K562 (cell line): ENCODE results near the gene ZBTB8A. TPM values are rescaled to one million over a fixed set of nuclear protein-coding genes. Genes with fewer than 3 reads are reported as not detected.

Experiments
- ATAC-seq: fragments of 200-7000 bp; cut with Tn5 transposase; 3 replicates; pipeline ENCODE4 v1.9.1; 2020; ENCODE audit warnings: moderate library complexity
- BruUV-seq: library from RNA; stranded (reverse); fragments of 400-500 nt; replicated peaks from 2 replicates; lab custom pipeline; 2021; lab: Mats Ljungman, UMichigan
- CTCF ChIA-PET: fragments of 300-600 bp; formaldehyde crosslinking; extraction: SDS; loops from one replicate; lab custom pipeline; 2021; ENCODE audit warnings: low intra/inter-chr PET ratio; lab: Yijun Ruan, JAX
- POLR2A ChIA-PET: fragments of 300-600, 350-650 bp; sonication (Branson Sonifier 250); formaldehyde crosslinking; extraction: SDS; loops from one replicate; lab custom pipeline; 2021; ENCODE audit warnings: antibody characterized with exemption, inconsistent platforms; lab: Yijun Ruan, JAX
- DNase-seq, 4 experiments: peaks; one replicate each; pipeline versions ENCODE4 v3.0.0 to v3.0.0-alpha.2; 2011 to 2018; ENCODE audit warnings: low spot score in 3 of 4, mixed read lengths in 3 of 4; ENCODE audit errors: extremely low read depth in 1 of 4
- FAIRE-seq: peaks from 2 replicates; lab custom pipeline; 2011; peaks lifted over from hg19 to GRCh38; lab: Jason Lieb, UNC
- H2AFZ ChIP-seq: 2 replicates; pipeline ENCODE4 v1.6.0; 2011; ENCODE audit warnings: low read depth, low read length, control low read depth, inconsistent platforms
- H3K27ac ChIP-seq: fragments of 200-600 bp; 3 replicates; pipeline ENCODE4 v1.8.0; 2011; ENCODE audit warnings: low read depth, mild to moderate bottlenecking, control low read depth, inconsistent platforms, low read length, moderate library complexity, mixed read lengths; ENCODE audit errors: extremely low read depth
- H3K27me3 ChIP-seq, 2 experiments: fragments of 300-600 bp in 1 of 2; 2 replicates in 1 of 2; 3 replicates in 1 of 2; pipeline versions ENCODE4 v1.6.0 to v1.8.0; 2011; ENCODE audit warnings: inconsistent platforms in 2 of 2, low read length in 2 of 2, mild to moderate bottlenecking in 1 of 2, mixed read lengths in 1 of 2, moderate library complexity in 1 of 2; ENCODE audit not compliant: control insufficient read depth in 2 of 2, insufficient read depth in 2 of 2
- H3K36me3 ChIP-seq: fragments of 300-600 bp; 3 replicates; pipeline ENCODE4 v1.8.0; 2011; ENCODE audit warnings: mild to moderate bottlenecking, low read length, inconsistent platforms; ENCODE audit not compliant: control insufficient read depth, insufficient read depth
- H3K4me1 ChIP-seq, 2 experiments: fragments of 200-600 bp in 1 of 2; replicated peaks in 1 of 2; 2 replicates in 1 of 2; 3 replicates in 1 of 2; pipeline versions ENCODE4 v1.5.1 to v1.8.0; 2011; ENCODE audit warnings: inconsistent platforms in 2 of 2, low read length in 2 of 2, mild to moderate bottlenecking in 1 of 2, mixed read lengths in 1 of 2, moderate library complexity in 1 of 2; ENCODE audit not compliant: control insufficient read depth in 2 of 2, insufficient read depth in 2 of 2
- H3K4me2 ChIP-seq: 2 replicates; pipeline ENCODE4 v1.6.1; 2011; ENCODE audit warnings: low read length, control low read depth, inconsistent platforms, mixed read lengths; ENCODE audit not compliant: insufficient read depth
- H3K4me3 ChIP-seq: fragments of 200-600 bp; sonication (generic), shearing (Covaris generic); 2 replicates; pipeline ENCODE4 v1.5.1; 2016; ENCODE audit warnings: control low read depth, inconsistent platforms
- H3K79me2 ChIP-seq: fragments of 200-600 bp; 3 replicates; pipeline ENCODE4 v1.8.0; 2011; ENCODE audit warnings: low read length, inconsistent platforms; ENCODE audit not compliant: control insufficient read depth, insufficient read depth
- H3K9ac ChIP-seq, 2 experiments: 2 replicates each; pipeline versions ENCODE4 v1.6.0 to v1.6.1; 2011; ENCODE audit warnings: low read depth in 2 of 2, low read length in 2 of 2, control low read depth in 1 of 2, inconsistent platforms in 1 of 2, mild to moderate bottlenecking in 1 of 2, mixed read lengths in 1 of 2; ENCODE audit not compliant: insufficient read depth in 1 of 2
- H3K9me1 ChIP-seq: one replicate; pipeline ENCODE4 v1.6.0; 2011; ENCODE audit warnings: inconsistent platforms, mild to moderate bottlenecking, low read length, moderate library complexity; ENCODE audit not compliant: control insufficient read depth, insufficient read depth
- H3K9me3 ChIP-seq: replicated peaks from 2 replicates; pipeline ENCODE4 v1.5.1; 2011; ENCODE audit warnings: low read depth, low read length, inconsistent platforms; ENCODE audit not compliant: control insufficient read depth, insufficient read depth
- H4K20me1 ChIP-seq: replicated peaks from 2 replicates; pipeline ENCODE4 v1.6.1; 2011; ENCODE audit warnings: low read length, inconsistent platforms, mixed read lengths; ENCODE audit not compliant: control insufficient read depth, insufficient read depth
- BCOR ChIP-seq: fragments of 450-650 bp; IDR thresholded peaks from 2 replicates; pipeline ENCODE4 v1.6.1; 2016
- DIDO1 ChIP-seq: fragments of 450-650 bp; IDR thresholded peaks from 2 replicates; pipeline ENCODE4 v1.6.1; 2016; ENCODE audit warnings: low read depth, missing biosample characterization, missing genetic modification characterization
- ETV5 ChIP-seq: sonication (generic); formaldehyde crosslinking; IDR thresholded peaks from 2 replicates; pipeline ENCODE4 v1.4.0; 2020; ENCODE audit warnings: low read depth, mild to moderate bottlenecking, missing genetic modification reagents
- HDAC2 ChIP-seq: fragments of 450-650 bp; IDR thresholded peaks from 2 replicates; pipeline ENCODE4 v1.6.1; 2016; ENCODE audit warnings: mild to moderate bottlenecking
- KDM1A ChIP-seq, 2 experiments: fragments of 450-650 bp; IDR thresholded peaks; 2 replicates each; pipeline ENCODE4 v1.6.1; 2016; ENCODE audit warnings: mild to moderate bottlenecking in 2 of 2
- POLR2H ChIP-seq: IDR thresholded peaks from 2 replicates; pipeline ENCODE4 v1.6.1; 2016; ENCODE audit warnings: missing genetic modification characterization, low read depth, mild to moderate bottlenecking, control low read depth, missing compliant biosample characterization, moderate library complexity
- PTBP1 ChIP-seq: fragments of 200-400 bp; formaldehyde crosslinking; IDR thresholded peaks from 2 replicates; pipeline ENCODE4 v1.6.1; 2017; ENCODE audit warnings: low read depth, low read length
- RBM25 ChIP-seq: fragments of 200-400 bp; formaldehyde crosslinking; IDR thresholded peaks from 2 replicates; pipeline ENCODE4 v1.6.1; 2018; ENCODE audit warnings: low read length, low read depth, moderate library complexity; ENCODE audit not compliant: severe bottlenecking
- ZBTB33 ChIP-seq: sonication (generic); formaldehyde crosslinking; IDR thresholded peaks from 2 replicates; pipeline ENCODE4 v1.8.1; 2023; ENCODE audit warnings: mild to moderate bottlenecking, missing genetic modification reagents
- ZNF121 ChIP-seq: sonication (generic); formaldehyde crosslinking; conservative IDR thresholded peaks from 2 replicates; pipeline ENCODE4 v1.8.0; 2022; ENCODE audit warnings: missing genetic modification reagents
- WGBS: fragments of 100-300 bp; shearing (Covaris generic); methylation state at CpG from one replicate; pipeline ENCODE4 v1.1.6; 2016; ENCODE audit warnings: low coverage, mixed read lengths; ENCODE audit not compliant: insufficient coverage; ENCODE audit errors: missing lambda C conversion rate; 5-methylcytosine and 5-hydroxymethylcytosine counted together
- in situ Hi-C: fragments of 300-500 bp; cut with MboI; formaldehyde crosslinking; loops from 4 replicates; pipeline ENCODE4 v1.15.0; 2018; ENCODE audit warnings: inconsistent platforms, mixed read lengths
- intact Hi-C: fragments of 100-400 bp; cut with micrococcal nuclease; formaldehyde crosslinking; loops from 2 replicates; pipeline ENCODE4 v1.14.2; 2022
- polyA plus RNA-seq, 8 experiments: library from polyadenylated mRNA; depleted of rRNA in 4 of 8; stranded (reverse) in 5 of 8; unstranded in 3 of 8; fragments of >200 nt; fragmentation: Nextera tagmentation in 2 of 8; fragmentation: Illumina TruSeq in 1 of 8; extraction: Ambion mirVana in 2 of 8; extraction: Trizol in 1 of 8; gene quantifications; 2 replicates each; pipeline versions ENCODE4 v1.2.1 to v1.2.3, GENCODE V29; 2011 to 2014; ENCODE audit warnings: inconsistent platforms in 1 of 8, missing spikeins in 1 of 8
- small RNA-seq: library from RNA; depleted of rRNA; stranded (forward); fragments of <200 nt; gene quantifications from one replicate; pipeline ENCODE3, GENCODE V24; 2014
- total RNA-seq, 7 experiments: library from RNA; depleted of rRNA in 6 of 7; stranded (reverse); fragments of >200 nt in 6 of 7; fragmentation: Illumina TruSeq in 2 of 7; extraction: Trizol in 2 of 7; gene quantifications; 2 replicates each; pipeline versions ENCODE4 v1.2.1 to v1.2.3, GENCODE V29; 2011 to 2021; ENCODE audit warnings: low replicate concordance in 1 of 7

Gene ZBTB8A
- total and polyA plus RNA-seq, 9 of the 15 experiments (the other 6 are each of a cell fraction or from before 2014, with no cell fraction given): 0.01 to 0.64 (median 0.09) TPM

- Histone ChIP-seq H3K4me3 (peak overlapping the region; percentile 84), H3K27me3 (no peaks in the 10 kb centered on the region), H2AFZ (no peak overlapping the region), H3K9ac (peak overlapping the region; percentile 99 to 100), H3K4me1 (peaks cover 18 to 22% of the 10 kb centered on the region in 2 experiments; a peak in 4 of 5 replicates), H3K9me3 (no peaks in the 10 kb centered on the region), H3K4me2 (peak overlapping the region; percentile 96), H3K36me3 (peaks cover 64% of the 10 kb centered on the region), H3K9me1 (no peaks in the 10 kb centered on the region), H3K27ac (peak overlapping the region; percentile 100; the same call in 2 of the 3 replicates), H4K20me1 (no peaks in the 10 kb centered on the region), H3K79me2 (peaks cover 91% of the 10 kb centered on the region)
- in situ Hi-C loops (no loop called here), intact Hi-C loops (no loop called here)
- peak in 1 of 4 experiments; percentile 30 for DNase-seq
- no peak for ATAC-seq
- 64% methylated on average over 16 of the region's 16 CpGs for WGBS
- BruUV-seq: no TSS peak
- POLR2A ChIA-PET: interaction anchor here (0.6 to 2.3 kb wide), 4 partner anchors 8 to 171 kb away, joined by 3 to 9 read pairs (median 4); no protein-coding TSS in a partner anchor
- FAIRE-seq: no peak
- TF ChIP-seq PTBP1 (0 out of 2 replicates have a peak, but pooled peaks have one; percentile 48), HDAC2 (no peak), DIDO1 (tag) (no peak), ZNF121 (CRISPR knock-in tag) (peak; percentile 95), RBM25 (peak; percentile 66), KDM1A (IDR thresholded peaks at IDR 0.05) (peak; percentile 31 to 36; a peak in 1 of 4 replicates), ETV5 (CRISPR knock-in tag) (no peak), POLR2H (tag) (0 out of 2 replicates have a peak, but pooled peaks have one; percentile 24), ZBTB33 (CRISPR knock-in tag) (peak; percentile 96), BCOR (0 out of 2 replicates have a peak, but pooled peaks have one; percentile 40)
- CTCF ChIA-PET: no interaction called here
Measured at GRCh38 chr1:32652244-32652962, 113.2 kb downstream of the ZBTB8A start.

Small RNA genes within 50 kb of the gene (small RNA-seq; reads per million reads assigned to genes)
- not detected for gene RF00019

Other genes with a start within 250 kb of the ZBTB8A start
Only the 7 nearest of the 9 such genes appear.
- gene FAM229A, start 176.9 kb upstream of the ZBTB8A start, total RNA-seq (2014; rRNA removed): 6.7 and 7.4 TPM in 2 replicates
- 3.6 and 4.0 TPM in 2 replicates for gene FAM229A, start 176.9 kb upstream of the ZBTB8A start, total RNA-seq (2014; rRNA removed; fragmentation: Illumina TruSeq; extraction: Trizol)
- 2.9 and 3.4 TPM in 2 replicates for gene FAM229A, start 176.9 kb upstream of the ZBTB8A start, total RNA-seq (2015; rRNA removed; fragmentation: Illumina TruSeq; extraction: Trizol)
- gene FAM229A, start 176.9 kb upstream of the ZBTB8A start, total RNA-seq (2021): 11.6 and 12.7 TPM in 2 replicates
- gene FAM229A, start 176.9 kb upstream of the ZBTB8A start, polyA plus RNA-seq (2011; rRNA removed): 10.9 and 18.6 TPM in 2 replicates
- gene FAM229A, start 176.9 kb upstream of the ZBTB8A start, polyA plus RNA-seq (2014; fragmentation: Illumina TruSeq; extraction: Trizol): 9.5 and 9.7 TPM in 2 replicates
- gene FAM229A, start 176.9 kb upstream of the ZBTB8A start, polyA plus RNA-seq (2014; fragmentation: Nextera tagmentation; extraction: Ambion mirVana): under 1 TPM; 0.04 TPM
- 17.9 and 21.6 TPM in 2 replicates for gene FAM229A, start 176.9 kb upstream of the ZBTB8A start, polyA plus RNA-seq (2014; rRNA removed)
- 0.27 and 1.8 TPM in 2 replicates for gene TSSK3, start 176.9 kb upstream of the ZBTB8A start, total RNA-seq (2014; rRNA removed)
- gene TSSK3, start 176.9 kb upstream of the ZBTB8A start, total RNA-seq (2014; rRNA removed; fragmentation: Illumina TruSeq; extraction: Trizol): 1.9 and 2.5 TPM in 2 replicates
- gene TSSK3, start 176.9 kb upstream of the ZBTB8A start, total RNA-seq (2015; rRNA removed; fragmentation: Illumina TruSeq; extraction: Trizol): 2.8 and 4.3 TPM in 2 replicates
- 2.3 and 3.3 TPM in 2 replicates for gene TSSK3, start 176.9 kb upstream of the ZBTB8A start, total RNA-seq (2021)
- gene TSSK3, start 176.9 kb upstream of the ZBTB8A start, polyA plus RNA-seq (2011; rRNA removed): 2.8 and 3.6 TPM in 2 replicates
- gene TSSK3, start 176.9 kb upstream of the ZBTB8A start, polyA plus RNA-seq (2014; fragmentation: Illumina TruSeq; extraction: Trizol): 1.6 and 3.2 TPM in 2 replicates
- gene TSSK3, start 176.9 kb upstream of the ZBTB8A start, polyA plus RNA-seq (2014; fragmentation: Nextera tagmentation; extraction: Ambion mirVana): under 1 TPM; 0.66 to 0.82 TPM
- gene TSSK3, start 176.9 kb upstream of the ZBTB8A start, polyA plus RNA-seq (2014; rRNA removed): 1.9 and 2.2 TPM in 2 replicates
- gene BSDC1, start 145.0 kb upstream of the ZBTB8A start, total RNA-seq (2014; rRNA removed): 73.1 and 81.0 TPM in 2 replicates
- 60.4 and 68.5 TPM in 2 replicates for gene BSDC1, start 145.0 kb upstream of the ZBTB8A start, total RNA-seq (2014; rRNA removed; fragmentation: Illumina TruSeq; extraction: Trizol)
- 44.0 and 45.1 TPM in 2 replicates for gene BSDC1, start 145.0 kb upstream of the ZBTB8A start, total RNA-seq (2015; rRNA removed; fragmentation: Illumina TruSeq; extraction: Trizol)
- 73.6 and 84.8 TPM in 2 replicates for gene BSDC1, start 145.0 kb upstream of the ZBTB8A start, total RNA-seq (2021)
- 91.6 and 125 TPM in 2 replicates for gene BSDC1, start 145.0 kb upstream of the ZBTB8A start, polyA plus RNA-seq (2011; rRNA removed)
- gene BSDC1, start 145.0 kb upstream of the ZBTB8A start, polyA plus RNA-seq (2014; fragmentation: Illumina TruSeq; extraction: Trizol): 92.9 and 96.8 TPM in 2 replicates
- 10 to 100 TPM; 10.2 to 14.7 TPM for gene BSDC1, start 145.0 kb upstream of the ZBTB8A start, polyA plus RNA-seq (2014; fragmentation: Nextera tagmentation; extraction: Ambion mirVana)
- gene BSDC1, start 145.0 kb upstream of the ZBTB8A start, polyA plus RNA-seq (2014; rRNA removed): 94.7 and 100 TPM in 2 replicates
- under 0.01 TPM in 1 of 2 replicates, not detected in the other for gene ZBTB8B, start 74.4 kb upstream of the ZBTB8A start, total RNA-seq (2014; rRNA removed)
- gene ZBTB8B, start 74.4 kb upstream of the ZBTB8A start, total RNA-seq (2014; rRNA removed; fragmentation: Illumina TruSeq; extraction: Trizol): not detected in 2 replicates
- gene ZBTB8B, start 74.4 kb upstream of the ZBTB8A start, total RNA-seq (2015; rRNA removed; fragmentation: Illumina TruSeq; extraction: Trizol): not detected in 2 replicates
- not detected in 2 replicates for gene ZBTB8B, start 74.4 kb upstream of the ZBTB8A start, total RNA-seq (2021)
- gene ZBTB8B, start 74.4 kb upstream of the ZBTB8A start, polyA plus RNA-seq (2011; rRNA removed): not detected in 2 replicates
- gene ZBTB8B, start 74.4 kb upstream of the ZBTB8A start, polyA plus RNA-seq (2014; fragmentation: Illumina TruSeq; extraction: Trizol): not detected in 2 replicates
- not detected for gene ZBTB8B, start 74.4 kb upstream of the ZBTB8A start, polyA plus RNA-seq (2014; fragmentation: Nextera tagmentation; extraction: Ambion mirVana)
- gene ZBTB8B, start 74.4 kb upstream of the ZBTB8A start, polyA plus RNA-seq (2014; rRNA removed): not detected in 2 replicates
- 57.8 and 59.0 TPM in 2 replicates for gene ZBTB8OS, start 111.1 kb downstream of the ZBTB8A start, total RNA-seq (2014; rRNA removed)
- gene ZBTB8OS, start 111.1 kb downstream of the ZBTB8A start, total RNA-seq (2014; rRNA removed; fragmentation: Illumina TruSeq; extraction: Trizol): 110 and 130 TPM in 2 replicates
- gene ZBTB8OS, start 111.1 kb downstream of the ZBTB8A start, total RNA-seq (2015; rRNA removed; fragmentation: Illumina TruSeq; extraction: Trizol): 104 and 107 TPM in 2 replicates
- 54.8 and 65.0 TPM in 2 replicates for gene ZBTB8OS, start 111.1 kb downstream of the ZBTB8A start, total RNA-seq (2021)
- 86.5 and 114 TPM in 2 replicates for gene ZBTB8OS, start 111.1 kb downstream of the ZBTB8A start, polyA plus RNA-seq (2011; rRNA removed)
- 104 TPM in 2 replicates for gene ZBTB8OS, start 111.1 kb downstream of the ZBTB8A start, polyA plus RNA-seq (2014; fragmentation: Illumina TruSeq; extraction: Trizol)
- 100 to 1,000 TPM; 188 to 230 TPM for gene ZBTB8OS, start 111.1 kb downstream of the ZBTB8A start, polyA plus RNA-seq (2014; fragmentation: Nextera tagmentation; extraction: Ambion mirVana)
- 104 and 133 TPM in 2 replicates for gene ZBTB8OS, start 111.1 kb downstream of the ZBTB8A start, polyA plus RNA-seq (2014; rRNA removed)
- 185 and 228 TPM in 2 replicates for gene RBBP4, start 111.8 kb downstream of the ZBTB8A start, total RNA-seq (2014; rRNA removed)
- 321 and 363 TPM in 2 replicates for gene RBBP4, start 111.8 kb downstream of the ZBTB8A start, total RNA-seq (2014; rRNA removed; fragmentation: Illumina TruSeq; extraction: Trizol)
- gene RBBP4, start 111.8 kb downstream of the ZBTB8A start, total RNA-seq (2015; rRNA removed; fragmentation: Illumina TruSeq; extraction: Trizol): 245 and 259 TPM in 2 replicates
- gene RBBP4, start 111.8 kb downstream of the ZBTB8A start, total RNA-seq (2021): 387 and 409 TPM in 2 replicates
- gene RBBP4, start 111.8 kb downstream of the ZBTB8A start, polyA plus RNA-seq (2011; rRNA removed): 193 and 262 TPM in 2 replicates
- 293 and 326 TPM in 2 replicates for gene RBBP4, start 111.8 kb downstream of the ZBTB8A start, polyA plus RNA-seq (2014; fragmentation: Illumina TruSeq; extraction: Trizol)
- gene RBBP4, start 111.8 kb downstream of the ZBTB8A start, polyA plus RNA-seq (2014; fragmentation: Nextera tagmentation; extraction: Ambion mirVana): 100 to 1,000 TPM; 248 to 285 TPM
- 247 and 254 TPM in 2 replicates for gene RBBP4, start 111.8 kb downstream of the ZBTB8A start, polyA plus RNA-seq (2014; rRNA removed)
- gene SYNC, start 163.3 kb downstream of the ZBTB8A start, total RNA-seq (2014; rRNA removed): 0.86 and 1.1 TPM in 2 replicates
- 0.83 and 0.91 TPM in 2 replicates for gene SYNC, start 163.3 kb downstream of the ZBTB8A start, total RNA-seq (2014; rRNA removed; fragmentation: Illumina TruSeq; extraction: Trizol)
- 0.87 and 1.1 TPM in 2 replicates for gene SYNC, start 163.3 kb downstream of the ZBTB8A start, total RNA-seq (2015; rRNA removed; fragmentation: Illumina TruSeq; extraction: Trizol)
- gene SYNC, start 163.3 kb downstream of the ZBTB8A start, total RNA-seq (2021): 0.62 and 0.87 TPM in 2 replicates
- gene SYNC, start 163.3 kb downstream of the ZBTB8A start, polyA plus RNA-seq (2011; rRNA removed): 0.43 and 0.98 TPM in 2 replicates
- 0.84 and 1.1 TPM in 2 replicates for gene SYNC, start 163.3 kb downstream of the ZBTB8A start, polyA plus RNA-seq (2014; fragmentation: Illumina TruSeq; extraction: Trizol)
- under 1 TPM; 0.49 to 0.74 TPM for gene SYNC, start 163.3 kb downstream of the ZBTB8A start, polyA plus RNA-seq (2014; fragmentation: Nextera tagmentation; extraction: Ambion mirVana)
- 0.88 and 1.1 TPM in 2 replicates for gene SYNC, start 163.3 kb downstream of the ZBTB8A start, polyA plus RNA-seq (2014; rRNA removed)